Uterus (tissue), 4 donors: Measurements from ENCODE around the gene RBM26. TPM values are rescaled to one million over a fixed set of nuclear protein-coding genes. Genes with fewer than 3 reads are reported as not detected.
"Not testable (repeated sequence)": the region's sequence is repeated elsewhere in the genome, so short reads cannot be mapped to it uniquely, and the experiment has no call there.

Experiments used
- DNase-seq, 2 donors: peaks; one replicate each; pipeline ENCODE4 v3.0.0-alpha.2; 2019 to 2020
- H3K27ac ChIP-seq, 2 donors: fragments of 200-600 bp; sonication (generic); 1 replicate in 1 of 2; 2 replicates in 1 of 2; pipeline ENCODE4 v1.5.1; 2016 to 2018
- H3K27me3 ChIP-seq, 2 donors: fragments of 200-600 bp; sonication (generic); one replicate each; pipeline ENCODE4 v1.5.1; 2018 to 2019; ENCODE audit warnings: control low read depth in 1 of 2
- H3K36me3 ChIP-seq, 2 donors: fragments of 200-600 bp; sonication (generic); one replicate each; pipeline ENCODE4 v1.5.1; 2019; ENCODE audit warnings: control low read depth in 1 of 2
- H3K4me1 ChIP-seq, 2 donors: fragments of 200-600 bp; sonication (generic); one replicate each; pipeline ENCODE4 v1.5.1; 2018 to 2019; ENCODE audit warnings: control low read depth in 1 of 2
- H3K4me3 ChIP-seq, 2 donors: fragments of 200-600 bp; sonication (generic); 1 replicate in 1 of 2; 2 replicates in 1 of 2; pipeline ENCODE4 v1.5.1; 2018 to 2019; ENCODE audit warnings: mild to moderate bottlenecking in 1 of 2
- H3K9me3 ChIP-seq, 2 donors: fragments of 200-600 bp; sonication (generic); one replicate each; pipeline ENCODE4 v1.5.1; 2019; ENCODE audit warnings: control low read depth in 1 of 2
- POLR2A ChIP-seq, 2 donors: fragments of 450-650 bp; IDR thresholded peaks; one replicate each; pipeline ENCODE4 v1.6.1; 2016; ENCODE audit warnings: antibody characterized with exemption in 2 of 2, mild to moderate bottlenecking in 1 of 2, moderate library complexity in 1 of 2
- intact Hi-C: fragments of 100-400 bp; cut with DNase I; formaldehyde crosslinking; loops from one replicate; pipeline ENCODE4 v1.15.1; 2023; ENCODE audit warnings: low total_unique reads
- total RNA-seq, 4 donors: library from RNA; depleted of rRNA in 3 of 4; stranded (reverse); fragments of >200 nt in 3 of 4; gene quantifications; one replicate each; pipeline versions ENCODE4 v1.1.0 to v1.2.4, GENCODE V29; 2014 to 2023
- TF ChIP-seq, protein P1 (sequence below), 4 experiments: fragments of 200-600 bp in 2 of 4; fragments of 450-650 bp in 2 of 4; sonication (generic) in 2 of 4; IDR thresholded peaks; one replicate each; pipeline ENCODE4 v1.5.1; 2016 to 2019; ENCODE audit warnings: antibody characterized with exemption in 4 of 4, mild to moderate bottlenecking in 2 of 4, moderate library complexity in 1 of 4
- donor health status: DM: yes; HTN: yes; CAD: no.

Gene RBM26
- total RNA-seq, 4 donors from 2014 or later = 33.8 to 83.8 (median 54.5) TPM

DNA sequence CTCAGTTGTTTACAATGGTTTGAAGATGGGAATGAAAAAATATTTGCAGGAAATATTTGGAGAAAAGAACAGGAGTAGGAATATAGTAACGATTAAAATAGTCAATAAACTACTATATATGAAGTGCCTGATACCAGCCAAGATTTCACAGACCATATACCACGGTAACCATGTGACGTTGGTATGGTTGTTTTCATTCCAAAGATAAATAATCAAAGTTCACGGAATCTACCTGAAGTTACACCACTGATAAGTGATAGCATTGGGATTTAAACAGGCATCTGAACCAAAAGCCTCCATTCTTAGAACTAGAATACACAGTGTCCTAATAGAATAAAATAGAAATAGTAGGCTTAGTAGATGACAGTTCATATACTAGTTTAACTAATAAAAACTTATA lies 123.5 kb downstream of the RBM26 start:
- no peaks in the 10 kb centered on the region for H3K27me3 ChIP-seq
- intact Hi-C loops = no loop called here
- H3K4me1 ChIP-seq = no peaks in the 10 kb centered on the region
- DNase-seq = no peak
- TF ChIP-seq POLR2A (IDR thresholded peaks at IDR 0.05) = no peak
- TF ChIP-seq, protein P1, sequence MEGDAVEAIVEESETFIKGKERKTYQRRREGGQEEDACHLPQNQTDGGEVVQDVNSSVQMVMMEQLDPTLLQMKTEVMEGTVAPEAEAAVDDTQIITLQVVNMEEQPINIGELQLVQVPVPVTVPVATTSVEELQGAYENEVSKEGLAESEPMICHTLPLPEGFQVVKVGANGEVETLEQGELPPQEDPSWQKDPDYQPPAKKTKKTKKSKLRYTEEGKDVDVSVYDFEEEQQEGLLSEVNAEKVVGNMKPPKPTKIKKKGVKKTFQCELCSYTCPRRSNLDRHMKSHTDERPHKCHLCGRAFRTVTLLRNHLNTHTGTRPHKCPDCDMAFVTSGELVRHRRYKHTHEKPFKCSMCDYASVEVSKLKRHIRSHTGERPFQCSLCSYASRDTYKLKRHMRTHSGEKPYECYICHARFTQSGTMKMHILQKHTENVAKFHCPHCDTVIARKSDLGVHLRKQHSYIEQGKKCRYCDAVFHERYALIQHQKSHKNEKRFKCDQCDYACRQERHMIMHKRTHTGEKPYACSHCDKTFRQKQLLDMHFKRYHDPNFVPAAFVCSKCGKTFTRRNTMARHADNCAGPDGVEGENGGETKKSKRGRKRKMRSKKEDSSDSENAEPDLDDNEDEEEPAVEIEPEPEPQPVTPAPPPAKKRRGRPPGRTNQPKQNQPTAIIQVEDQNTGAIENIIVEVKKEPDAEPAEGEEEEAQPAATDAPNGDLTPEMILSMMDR (IDR thresholded peaks at IDR 0.05) = no peak
- no peaks in the 10 kb centered on the region for H3K36me3 ChIP-seq
- no peak overlapping the region for H3K4me3 ChIP-seq
- H3K27ac ChIP-seq = no peak overlapping the region
- no peaks in the 10 kb centered on the region for H3K9me3 ChIP-seq

DNA sequence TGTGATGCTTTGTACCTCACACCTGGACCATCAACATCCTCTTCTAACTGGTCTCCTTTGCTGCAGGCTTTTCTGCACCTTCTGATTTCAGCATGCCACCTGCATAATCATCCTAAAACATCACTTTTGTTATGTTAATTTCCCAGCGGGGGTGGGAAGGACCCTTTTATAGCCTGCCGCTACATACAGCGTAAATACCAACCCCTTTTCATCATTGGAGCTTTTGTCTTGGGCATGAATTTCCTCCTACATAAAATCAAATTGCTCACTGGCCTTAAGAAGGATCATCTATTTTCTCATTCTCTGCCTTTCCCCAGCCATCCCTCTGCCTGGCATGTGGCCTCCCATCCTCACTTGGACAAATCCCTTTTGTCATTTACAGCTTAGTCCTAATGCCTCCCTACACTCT lies 124.7 kb downstream of the RBM26 start:
- no peaks in the 10 kb centered on the region for H3K36me3 ChIP-seq
- no peak for DNase-seq
- no peaks in the 10 kb centered on the region for H3K4me1 ChIP-seq
- H3K27ac ChIP-seq = no peak overlapping the region
- intact Hi-C loops = no loop called here
- no peaks in the 10 kb centered on the region for H3K27me3 ChIP-seq
- no peak for TF ChIP-seq POLR2A (IDR thresholded peaks at IDR 0.05)
- TF ChIP-seq, protein P1 (IDR thresholded peaks at IDR 0.05) = no peak
- H3K4me3 ChIP-seq = no peak overlapping the region
- no peaks in the 10 kb centered on the region for H3K9me3 ChIP-seq

- H3K4me1 ChIP-seq, intact Hi-C loops, H3K27me3 ChIP-seq, H3K4me3 ChIP-seq, H3K36me3 ChIP-seq, H3K27ac ChIP-seq, DNase-seq, H3K9me3 ChIP-seq: not testable (repeated sequence)
Observed at GRCh38 chr13:79279735-79280134, 126.3 kb downstream of the RBM26 start.

DNA sequence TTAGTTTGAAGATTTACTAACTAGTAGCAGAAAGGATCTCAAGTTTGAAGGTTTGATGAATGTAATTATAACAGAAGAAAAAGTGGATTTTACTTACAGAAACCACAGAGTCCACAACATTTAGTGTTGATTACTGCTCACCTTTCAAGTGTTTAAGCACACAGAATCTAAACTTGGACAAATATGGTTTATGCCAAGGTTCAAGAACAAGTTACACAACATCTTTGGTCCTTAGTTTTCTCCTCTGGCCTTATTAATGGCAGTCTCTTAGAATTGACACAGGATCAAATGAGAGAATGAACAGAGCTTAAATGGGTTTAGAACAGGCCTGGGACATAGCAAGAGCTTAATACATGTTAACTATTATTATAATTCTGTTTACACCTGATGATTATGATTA lies 133.0 kb downstream of the RBM26 start:
- intact Hi-C loops = no loop called here

DNA sequence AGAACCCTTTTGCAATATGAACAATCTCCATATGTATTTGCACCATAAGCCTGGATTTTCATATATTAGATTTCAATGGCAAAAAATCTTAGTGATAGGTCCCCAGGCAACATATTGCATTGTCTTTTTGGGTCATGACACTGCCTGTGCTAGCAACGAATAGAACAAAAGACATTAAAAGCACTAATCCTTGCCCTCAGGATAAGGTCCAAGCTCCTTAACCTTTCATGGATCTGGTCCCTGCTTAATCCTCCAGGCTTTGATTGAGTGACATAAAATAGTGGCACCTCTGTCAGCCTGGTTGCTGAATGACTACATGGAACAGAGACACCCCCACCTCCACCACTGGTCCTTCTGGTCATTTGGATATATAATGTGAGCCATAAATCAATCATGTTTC lies 134.4 kb downstream of the RBM26 start:
- Histone ChIP-seq H3K4me1 (no peaks in the 10 kb centered on the region), H3K36me3 (no peaks in the 10 kb centered on the region), H3K9me3 (no peaks in the 10 kb centered on the region), H3K27ac (no peak overlapping the region), H3K4me3 (no peak overlapping the region), H3K27me3 (no peaks in the 10 kb centered on the region)
- DNase-seq = no peak
- TF ChIP-seq, protein P1 (IDR thresholded peaks at IDR 0.05) = no peak
- TF ChIP-seq POLR2A (IDR thresholded peaks at IDR 0.05) = no peak
- intact Hi-C loops = no loop called here

More for the DNA sequence above, 133.0 kb downstream of the RBM26 start:
- no peaks in the 10 kb centered on the region for H3K9me3 ChIP-seq
- no peak for TF ChIP-seq POLR2A (IDR thresholded peaks at IDR 0.05)
- TF ChIP-seq, protein P1 (IDR thresholded peaks at IDR 0.05) = no peak
- no peak overlapping the region for H3K27ac ChIP-seq
- no peak overlapping the region for H3K4me3 ChIP-seq
- H3K36me3 ChIP-seq = no peaks in the 10 kb centered on the region
- H3K27me3 ChIP-seq = no peaks in the 10 kb centered on the region
- DNase-seq = no peak
- H3K4me1 ChIP-seq = no peaks in the 10 kb centered on the region

DNA sequence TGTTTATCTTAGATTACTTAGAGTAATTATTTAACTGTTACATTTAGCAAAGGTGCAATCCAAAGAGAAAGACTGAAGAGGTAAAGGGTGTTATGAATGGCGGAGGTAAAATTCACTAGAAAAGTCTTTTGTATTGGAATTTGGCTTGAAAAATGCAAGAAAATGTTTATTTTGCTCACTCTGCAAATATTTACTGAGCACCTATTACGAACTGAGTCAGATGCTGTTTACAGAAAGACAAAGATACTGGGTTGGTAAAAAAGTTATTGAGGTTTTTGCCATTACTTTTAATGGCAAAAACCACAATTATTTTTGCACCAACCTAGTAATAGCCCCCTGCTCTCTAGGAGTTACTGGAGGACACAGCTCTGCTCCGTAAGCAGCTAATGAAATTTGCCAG lies 135.2 kb downstream of the RBM26 start:
- H3K36me3 ChIP-seq = no peaks in the 10 kb centered on the region
- no peak overlapping the region for H3K4me3 ChIP-seq
- H3K4me1 ChIP-seq = no peaks in the 10 kb centered on the region
- no peak for DNase-seq
- intact Hi-C loops = no loop called here
- no peaks in the 10 kb centered on the region for H3K27me3 ChIP-seq
- no peak overlapping the region for H3K27ac ChIP-seq
- H3K9me3 ChIP-seq = no peaks in the 10 kb centered on the region
- TF ChIP-seq, protein P1 (IDR thresholded peaks at IDR 0.05) = no peak
- TF ChIP-seq POLR2A (IDR thresholded peaks at IDR 0.05) = no peak
